Measurements from ENCODE around the gene AEN.

Gene AEN

GRCh38 chr15:88680241-88681001, 59.3 kb downstream of the AEN start:
- no peak for DNase-seq

- DNase-seq, result no peak
These were observed 60.6 kb downstream of the AEN start for GRCh38 chr15:88681610-88682221.
